ENCODE results near the gene IL4I1.

DNA sequence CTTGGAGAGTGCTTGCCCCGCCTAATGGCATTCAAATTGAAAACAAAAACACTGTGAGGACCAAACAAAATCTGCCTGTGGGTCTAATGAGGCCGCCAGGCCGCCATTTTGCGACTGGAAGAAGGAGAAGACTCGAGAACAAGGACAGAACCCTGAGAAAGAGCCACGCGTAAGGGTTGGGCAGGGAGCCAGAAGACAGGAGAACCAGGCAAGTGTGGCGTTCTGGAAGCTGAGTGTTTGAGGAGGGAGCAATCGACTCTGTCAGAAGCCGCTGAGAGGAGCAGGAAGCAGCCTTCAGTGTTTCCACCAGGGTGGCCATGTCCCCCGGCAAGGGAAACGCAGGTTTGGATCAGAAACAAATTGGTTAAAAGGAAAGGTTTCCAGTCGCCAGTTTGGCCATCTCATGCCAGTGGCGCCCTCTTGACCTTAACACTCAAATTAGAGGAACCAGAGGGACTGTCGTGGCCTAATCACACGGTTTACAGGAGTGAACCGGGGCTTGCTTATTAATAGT lies 55.9 kb downstream of the IL4I1 start:
- no peak for TF ChIP-seq POLR2A (IDR thresholded peaks at IDR 0.05)
- no peak for TF ChIP-seq POLR2AphosphoS5 (IDR thresholded peaks at IDR 0.05)
- TF ChIP-seq CTCF (IDR thresholded peaks at IDR 0.05), result no peak
